H1 (cell line): ENCODE data around the gene PDP2. TPM values are rescaled to one million over a fixed set of nuclear protein-coding genes. Genes with fewer than 3 reads are reported as not detected.

Experiments used
- CTCF ChIA-PET: fragments of 300-600 bp; sonication (Branson Sonifier 250); formaldehyde crosslinking; loops from one replicate; lab custom pipeline; 2021; ENCODE audit not compliant: partially characterized antibody; lab: Charles Lee
- POLR2A ChIA-PET: fragments of 300-600 bp; sonication (Branson Sonifier 250); formaldehyde crosslinking; loops from one replicate; lab custom pipeline; 2021; ENCODE audit warnings: inconsistent platforms; ENCODE audit not compliant: partially characterized antibody; lab: Charles Lee
- DNase-seq, 2 experiments: peaks; one replicate each; pipeline versions ENCODE4 v3.0.0 to v3.0.0-alpha.2; 2010 to 2022; ENCODE audit warnings: low spot score in 2 of 2, low read depth in 1 of 2, mixed read lengths in 1 of 2
- FAIRE-seq: peaks from 2 replicates; lab custom pipeline; 2011; peaks lifted over from hg19 to GRCh38; lab: Jason Lieb, UNC
- H2AFZ ChIP-seq: 2 replicates; pipeline ENCODE4 v1.8.1; 2012; ENCODE audit warnings: low read length, inconsistent platforms
- H2AK5ac ChIP-seq: 2 replicates; pipeline ENCODE4 v1.6.1; 2013; ENCODE audit warnings: low read depth, low read length
- H2BK120ac ChIP-seq: replicated peaks from 2 replicates; pipeline ENCODE3; 2013; ENCODE audit warnings: low read depth, low read length, inconsistent platforms
- H2BK12ac ChIP-seq: 2 replicates; pipeline ENCODE4 v1.6.1; 2013; ENCODE audit warnings: low read depth, low read length
- H2BK15ac ChIP-seq: 2 replicates; pipeline ENCODE4 v1.6.1; 2013; ENCODE audit warnings: low read length
- H2BK20ac ChIP-seq: 2 replicates; pipeline ENCODE4 v1.6.1; 2013; ENCODE audit warnings: low read length
- H2BK5ac ChIP-seq: 2 replicates; pipeline ENCODE4 v1.6.1; 2013; ENCODE audit warnings: low read depth, low read length
- H3K14ac ChIP-seq: 2 replicates; pipeline ENCODE4 v1.6.1; 2013; ENCODE audit warnings: inconsistent platforms; ENCODE audit not compliant: insufficient read length
- H3K18ac ChIP-seq: 2 replicates; pipeline ENCODE4 v1.6.1; 2013; ENCODE audit warnings: low read length; ENCODE audit errors: extremely low read depth
- H3K23ac ChIP-seq: 2 replicates; pipeline ENCODE4 v1.6.1; 2013; ENCODE audit warnings: inconsistent platforms; ENCODE audit not compliant: insufficient read length
- H3K23me2 ChIP-seq: 2 replicates; pipeline ENCODE4 v1.6.1; 2013; ENCODE audit warnings: low read depth, low read length
- H3K27ac ChIP-seq: 2 replicates; pipeline ENCODE4 v1.6.1; 2011; ENCODE audit warnings: low read depth, low read length, inconsistent platforms
- H3K27me3 ChIP-seq, 4 experiments: replicated peaks in 1 of 4; 1 replicate in 1 of 4; 2 replicates in 3 of 4; pipeline versions ENCODE4 v1.6.1 to v1.8.1; 2011 to 2013; ENCODE audit warnings: low read length in 3 of 4, mild to moderate bottlenecking in 3 of 4, inconsistent platforms in 2 of 4, mixed read lengths in 2 of 4, moderate library complexity in 1 of 4; ENCODE audit not compliant: control insufficient read depth in 3 of 4, insufficient read depth in 3 of 4; ENCODE audit errors: extremely low read depth in 1 of 4
- H3K36me3 ChIP-seq, 4 experiments: 2 replicates each; pipeline versions ENCODE4 v1.6.1 to v1.8.1; 2011 to 2013; ENCODE audit warnings: mild to moderate bottlenecking in 4 of 4, low read length in 3 of 4, moderate library complexity in 2 of 4, control low read depth in 1 of 4, inconsistent platforms in 1 of 4; ENCODE audit not compliant: insufficient read depth in 4 of 4, control insufficient read depth in 2 of 4
- H3K4ac ChIP-seq: replicated peaks from 2 replicates; pipeline ENCODE3; 2013; ENCODE audit warnings: low read length, low read depth, mixed read lengths, inconsistent platforms; ENCODE audit not compliant: insufficient read length
- H3K4me1 ChIP-seq, 4 experiments: replicated peaks in 1 of 4; 1 replicate in 1 of 4; 2 replicates in 3 of 4; pipeline versions ENCODE4 v1.6.1 to v1.8.1; 2011 to 2013; ENCODE audit warnings: low read length in 3 of 4, inconsistent platforms in 2 of 4, mixed read lengths in 1 of 4; ENCODE audit not compliant: insufficient read depth in 4 of 4, control insufficient read depth in 3 of 4
- H3K4me2 ChIP-seq, 2 experiments: 2 replicates each; pipeline versions ENCODE4 v1.6.1 to v1.8.1; 2011 to 2013; ENCODE audit warnings: low read depth in 2 of 2, low read length in 2 of 2, control low read depth in 1 of 2, inconsistent platforms in 1 of 2, mild to moderate bottlenecking in 1 of 2; ENCODE audit not compliant: insufficient read depth in 1 of 2
- H3K4me3 ChIP-seq, 4 experiments: fragments of 200-600, 300-600 bp in 1 of 4; sonication (generic), shearing (Covaris generic), sonication (Bioruptor Twin) in 1 of 4; 2 replicates each; pipeline versions ENCODE4 v1.5.1 to v1.8.1; 2011 to 2016; ENCODE audit warnings: low read length in 4 of 4, low read depth in 3 of 4, control low read depth in 2 of 4, inconsistent platforms in 2 of 4, mild to moderate bottlenecking in 2 of 4, mixed read lengths in 1 of 4, moderate library complexity in 1 of 4; ENCODE audit not compliant: insufficient read depth in 2 of 4; ENCODE audit errors: extremely low read depth in 1 of 4
- H3K56ac ChIP-seq: replicated peaks from 2 replicates; pipeline ENCODE3; 2013; ENCODE audit warnings: low read depth, mild to moderate bottlenecking, mixed read lengths, low read length, inconsistent platforms; ENCODE audit not compliant: insufficient read length
- H3K79me1 ChIP-seq: 2 replicates; pipeline ENCODE4 v1.6.1; 2013; ENCODE audit warnings: low read depth, low read length, control low read depth
- H3K79me2 ChIP-seq, 2 experiments: 2 replicates each; pipeline versions ENCODE4 v1.6.1 to v1.8.1; 2012 to 2013; ENCODE audit warnings: low read length in 2 of 2, mild to moderate bottlenecking in 2 of 2, inconsistent platforms in 1 of 2; ENCODE audit not compliant: insufficient read depth in 2 of 2, control insufficient read depth in 1 of 2
- H3K9ac ChIP-seq, 4 experiments: replicated peaks in 1 of 4; 1 replicate in 1 of 4; 2 replicates in 3 of 4; pipeline versions ENCODE4 v1.6.1 to v1.8.1; 2011 to 2013; ENCODE audit warnings: low read depth in 3 of 4, low read length in 3 of 4, control low read depth in 2 of 4, mild to moderate bottlenecking in 2 of 4, moderate library complexity in 2 of 4, inconsistent platforms in 1 of 4; ENCODE audit errors: extremely low read depth in 1 of 4
- H3K9me3 ChIP-seq, 2 experiments: 2 replicates each; pipeline versions ENCODE4 v1.6.1 to v1.8.1; 2012 to 2013; ENCODE audit warnings: mild to moderate bottlenecking in 2 of 2, moderate library complexity in 2 of 2, control low read depth in 1 of 2, inconsistent platforms in 1 of 2, low read depth in 1 of 2, low read length in 1 of 2, mixed read lengths in 1 of 2; ENCODE audit not compliant: insufficient read depth in 2 of 2
- H4K20me1 ChIP-seq, 2 experiments: replicated peaks in 1 of 2; 2 replicates each; pipeline versions ENCODE3 to v1.8.1; 2011 to 2013; ENCODE audit warnings: inconsistent platforms in 2 of 2, low read length in 2 of 2, mild to moderate bottlenecking in 1 of 2; ENCODE audit not compliant: insufficient read depth in 2 of 2, control insufficient read depth in 1 of 2
- H4K5ac ChIP-seq: 2 replicates; pipeline ENCODE4 v1.6.1; 2013; ENCODE audit warnings: low read length, low read depth, mixed read lengths, inconsistent platforms; ENCODE audit not compliant: insufficient read length
- H4K8ac ChIP-seq: 2 replicates; pipeline ENCODE4 v1.8.0; 2013; ENCODE audit warnings: mild to moderate bottlenecking, moderate library complexity, low read length, inconsistent platforms; ENCODE audit not compliant: insufficient read depth; ENCODE audit errors: extremely low read depth
- H4K91ac ChIP-seq: replicated peaks from 2 replicates; pipeline ENCODE3; 2013; ENCODE audit warnings: low read length, mixed read lengths, inconsistent platforms; ENCODE audit not compliant: insufficient read length
- ATF2 ChIP-seq: IDR thresholded peaks from 2 replicates; pipeline ENCODE4 v1.6.1; 2012; ENCODE audit warnings: low read length, inconsistent platforms
- CBX8 ChIP-seq: fragments of 300-800, 300-1000 bp; sonication (generic); IDR thresholded peaks from 2 replicates; pipeline ENCODE4 v1.7.1; 2016; ENCODE audit warnings: low read depth, low read length, borderline replicate concordance
- EZH2 ChIP-seq: fragments of 200-600 bp; sonication (generic); IDR thresholded peaks from 2 replicates; pipeline ENCODE4 v1.7.1; 2012; ENCODE audit warnings: low read depth, mild to moderate bottlenecking, moderate library complexity, low read length, inconsistent platforms; ENCODE audit not compliant: severe bottlenecking
- NANOG ChIP-seq: IDR thresholded peaks from 2 replicates; pipeline ENCODE4 v1.6.1; 2011; ENCODE audit warnings: low read length, low read depth, mild to moderate bottlenecking, inconsistent platforms; ENCODE audit not compliant: insufficient read depth, poor library complexity, severe bottlenecking
- RFX5 ChIP-seq: IDR thresholded peaks from 2 replicates; pipeline ENCODE4 v1.6.1; 2011; ENCODE audit warnings: low read depth, low read length, improper control_type of control experiment, borderline replicate concordance
- SIX5 ChIP-seq: IDR thresholded peaks from 2 replicates; pipeline ENCODE4 v1.6.1; 2011; ENCODE audit warnings: mild to moderate bottlenecking, low read depth, low read length
- TEAD4 ChIP-seq: IDR thresholded peaks from 2 replicates; pipeline ENCODE4 v1.6.1; 2012; ENCODE audit warnings: low read depth, low read length, inconsistent platforms, mixed read lengths
- YY1 ChIP-seq: IDR thresholded peaks from 2 replicates; pipeline ENCODE4 v1.6.1; 2011; ENCODE audit warnings: low read depth, mild to moderate bottlenecking, low read length
- WGBS, 2 experiments: shearing (Covaris generic) in 1 of 2; methylation state at CpG; one replicate each; pipeline versions ENCODE4 v1.1.6 to v1.1.7; 2013 to 2015; ENCODE audit warnings: low lambda C conversion rate in 2 of 2, mixed read lengths in 2 of 2, inconsistent platforms in 1 of 2, low coverage in 1 of 2, missing lambda C conversion rate in 1 of 2; ENCODE audit not compliant: insufficient replicate concordance in 2 of 2, insufficient coverage in 1 of 2, insufficient read length in 1 of 2; ENCODE audit errors: extremely low coverage in 1 of 2, missing lambda C conversion rate in 1 of 2; 5-methylcytosine and 5-hydroxymethylcytosine counted together
- polyA plus RNA-seq, 7 experiments: library from polyadenylated mRNA; depleted of rRNA in 3 of 7; stranded (reverse) in 5 of 7; unstranded in 2 of 7; fragments of >200 nt in 5 of 7; fragments of 200-250 nt in 2 of 7; gene quantifications; 1 replicate in 5 of 7; 2 replicates in 1 of 7; 4 replicates in 1 of 7; pipeline versions ENCODE4 v1.2.1 to v1.2.3, GENCODE V29; 2011 to 2013; ENCODE audit warnings: missing spikeins in 2 of 7, mixed read lengths in 2 of 7
- total RNA-seq: library from RNA; stranded (reverse); fragmentation: NEBNext Ultra II Directional; extraction: Animal tissue kit (Norgen Biotek cat#: 25700); gene quantifications from 2 replicates; pipeline ENCODE4 v1.2.1, GENCODE V29; 2021

Gene PDP2
- total and polyA plus RNA-seq, 2 of the 8 experiments (the other 6 are each of a cell fraction or from before 2014, with no cell fraction given), result 11.7 to 36.5 TPM

GRCh38 chr16:66891797-66892196, 11.5 kb downstream of the PDP2 start:
- Histone ChIP-seq H3K27me3 (no peaks in the 10 kb centered on the region; a peak in 1 of 7 replicates), H3K79me2 (no peaks in the 10 kb centered on the region; a peak in 1 of 4 replicates), H4K20me1 (peaks cover 6 to 13% of the 10 kb centered on the region in 2 experiments), H3K9ac (no peak overlapping the region), H3K4me1 (no peaks in the 10 kb centered on the region), H2AK5ac (no peak overlapping the region), H3K4me2 (no peak overlapping the region), H4K91ac (no peak overlapping the region), H2BK120ac (no peak overlapping the region), H3K27ac (no peak overlapping the region), H3K79me1 (no peaks in the 10 kb centered on the region), H3K4me3 (no peak overlapping the region), H4K8ac (no peak overlapping the region), H3K36me3 (peaks cover 0 to 6% (median 3%) of the 10 kb centered on the region in 4 experiments; a peak in 2 of 8 replicates), H2AFZ (no peak overlapping the region), H3K4ac (no peak overlapping the region), H3K9me3 (no peaks in the 10 kb centered on the region), H3K14ac (no peak overlapping the region), H4K5ac (no peak overlapping the region), H3K56ac (no peak overlapping the region), H3K23me2 (no peaks in the 10 kb centered on the region), H2BK12ac (no peak overlapping the region), H2BK5ac (no peak overlapping the region), H3K18ac (no peak overlapping the region), H2BK20ac (no peak overlapping the region), H2BK15ac (no peak overlapping the region), H3K23ac (no peak overlapping the region)
- POLR2A ChIA-PET, result interaction anchor here (1.5 to 1.7 kb wide), 2 partner anchors 10 to 11 kb away, joined by 5 to 7 read pairs; partner anchors contain the start of gene PDP2
- CTCF ChIA-PET, result interaction anchor here (0.6 to 42.0 kb wide), 9 partner anchors 9 to 301 kb away, joined by 3 to 1009 read pairs (median 3); partner anchors contain the start of genes CDH16 and RRAD
- FAIRE-seq (no peak), DNase-seq (no peak)
- TF ChIP-seq CBX8, result no peak
- TF ChIP-seq ATF2, result no peak
- no peak for TF ChIP-seq NANOG
- no peak for TF ChIP-seq TEAD4
- no peak for TF ChIP-seq YY1
- no peak for TF ChIP-seq EZH2
- no peak for TF ChIP-seq RFX5
- no peak for TF ChIP-seq SIX5
- WGBS, 2 experiments, result 85% methylated on average over 6 of the region's 6 CpGs; no CpG with 5 or more reads in 1 of the 2 experiments
